Heart left ventricle (tissue), 13 donors: ENCODE data around the gene FBXL4.

Experiments
- POLR2A ChIP-seq, 2 donors: fragments of 450-650 bp; IDR thresholded peaks; one replicate each; pipeline ENCODE4 v1.6.1; 2017; ENCODE audit warnings: antibody characterized with exemption in 2 of 2, mild to moderate bottlenecking in 2 of 2, moderate library complexity in 2 of 2
- TF ChIP-seq, protein P1 (sequence below), 12 donors: fragments of 200-600 bp; sonication (generic) in 4 of 12; IDR thresholded peaks; one replicate each; pipeline versions ENCODE4 v1.5.0 to v1.8.0; 2018 to 2022; ENCODE audit warnings: antibody characterized with exemption in 12 of 12, mild to moderate bottlenecking in 5 of 12
- donor health status: ischemic (EF 13 %, LVEDD 7.1; RV severe dilation, severe dysfunction).
- donor health status: DM: no; HTN: yes; CAD: no.
- donor health status: DM: no; HTN: no; CAD: no.
- donor health status: ischemic (EF 25% LVEDD 6.9; RV normal size, moderate dysfunction).
- donor health status: ischemic (EF 25% LVEDD 5.7; RV mildly dilated, moderate dysfunction).
- donor health status: ischemic (EF 35%, LVEDD 5.7; RV mildly dilated, moderate dysfunction).
- donor health status: nonischemic (EF 11% LVEDD 7.7; RV severe dilation, severe dysfunction).
- donor health status: DM: yes; HTN: yes; CAD: no.
- donor health status: PGD.
- donor health status: ischemic (EF 29% LVEDD 5.4; RV normal size, mild dysfunction).
- donor health status: nonischemic (EF 23%, LVEDD 6.1; RV moderate dilation, normal function).

DNA sequence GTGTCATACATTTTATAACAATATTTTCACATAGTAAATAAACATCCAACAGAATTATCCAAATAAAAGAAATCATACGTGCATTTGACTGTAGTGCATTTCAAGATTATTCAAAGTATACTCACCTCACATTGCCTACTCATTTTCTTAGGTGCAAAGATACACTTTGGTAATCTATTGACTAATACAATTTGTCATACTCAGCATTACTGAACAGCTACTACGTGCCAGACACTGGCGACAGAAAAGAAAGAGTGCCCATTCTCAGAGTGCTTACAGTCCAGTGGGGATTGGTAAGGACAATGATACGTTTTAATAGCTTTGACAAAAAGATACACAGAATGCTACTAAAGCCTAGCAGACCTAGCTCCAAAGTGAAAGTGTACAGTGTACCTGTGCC, 42.0 kb downstream of the FBXL4 start:
- TF ChIP-seq POLR2A (IDR thresholded peaks at IDR 0.05), result no peak
- TF ChIP-seq, protein P1, sequence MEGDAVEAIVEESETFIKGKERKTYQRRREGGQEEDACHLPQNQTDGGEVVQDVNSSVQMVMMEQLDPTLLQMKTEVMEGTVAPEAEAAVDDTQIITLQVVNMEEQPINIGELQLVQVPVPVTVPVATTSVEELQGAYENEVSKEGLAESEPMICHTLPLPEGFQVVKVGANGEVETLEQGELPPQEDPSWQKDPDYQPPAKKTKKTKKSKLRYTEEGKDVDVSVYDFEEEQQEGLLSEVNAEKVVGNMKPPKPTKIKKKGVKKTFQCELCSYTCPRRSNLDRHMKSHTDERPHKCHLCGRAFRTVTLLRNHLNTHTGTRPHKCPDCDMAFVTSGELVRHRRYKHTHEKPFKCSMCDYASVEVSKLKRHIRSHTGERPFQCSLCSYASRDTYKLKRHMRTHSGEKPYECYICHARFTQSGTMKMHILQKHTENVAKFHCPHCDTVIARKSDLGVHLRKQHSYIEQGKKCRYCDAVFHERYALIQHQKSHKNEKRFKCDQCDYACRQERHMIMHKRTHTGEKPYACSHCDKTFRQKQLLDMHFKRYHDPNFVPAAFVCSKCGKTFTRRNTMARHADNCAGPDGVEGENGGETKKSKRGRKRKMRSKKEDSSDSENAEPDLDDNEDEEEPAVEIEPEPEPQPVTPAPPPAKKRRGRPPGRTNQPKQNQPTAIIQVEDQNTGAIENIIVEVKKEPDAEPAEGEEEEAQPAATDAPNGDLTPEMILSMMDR (IDR thresholded peaks at IDR 0.05), result no peak
